HFF-Myc (cell line): ENCODE measurements around the gene OR4D5.

ENCODE experiments used
- DNase-seq: peaks from one replicate; pipeline ENCODE4 v3.0.0-alpha.2; 2011; ENCODE audit warnings: low read depth; ENCODE audit errors: extremely low read depth
- H3K4me3 ChIP-seq: replicated peaks from 2 replicates; pipeline ENCODE4 v1.5.1; 2011; ENCODE audit warnings: low read depth, mild to moderate bottlenecking, control low read depth, low read length
- CTCF ChIP-seq: IDR thresholded peaks from 2 replicates; pipeline ENCODE4 v1.5.1; 2012; ENCODE audit warnings: mild to moderate bottlenecking, low read depth, low read length, control low read depth; ENCODE audit errors: missing control alignments

The OR4D5 gene

GRCh38 chr11:123920943-123921342, 18.5 kb upstream of the OR4D5 start:
- TF ChIP-seq CTCF: no peak
- H3K4me3 ChIP-seq: no peak overlapping the region
- DNase-seq: no peak

- DNase-seq: no peak
- no peak overlapping the region for H3K4me3 ChIP-seq
- no peak for TF ChIP-seq CTCF
These were observed 15.4 kb upstream of the OR4D5 start for GRCh38 chr11:123924027-123924426.

GRCh38 chr11:123942413-123942812, 3.0 kb downstream of the OR4D5 start:
- no peak for TF ChIP-seq CTCF
- DNase-seq: no peak
- H3K4me3 ChIP-seq: no peak overlapping the region

GRCh38 chr11:123943738-123944137, 4.3 kb downstream of the OR4D5 start, which contains the start of gene OR6T1:
Gene OR6T1, minus strand, starts transcription at chr11:123943838. Its CDS starts 0 bp downstream, at chr11:123943838.
- TF ChIP-seq CTCF: no peak
- H3K4me3 ChIP-seq: no peak within 1 kb of the TSS
- no peak for DNase-seq

GRCh38 chr11:123945132-123945531, 5.7 kb downstream of the OR4D5 start:
- TF ChIP-seq CTCF: no peak
- H3K4me3 ChIP-seq: no peak overlapping the region
- DNase-seq: no peak

GRCh38 chr11:123956752-123957151, 17.3 kb downstream of the OR4D5 start:
- no peak overlapping the region for H3K4me3 ChIP-seq
- TF ChIP-seq CTCF: no peak
- DNase-seq: no peak

GRCh38 chr11:123973816-123974215, 34.4 kb downstream of the OR4D5 start:
- no peak overlapping the region for H3K4me3 ChIP-seq
- TF ChIP-seq CTCF: no peak
- DNase-seq: no peak
